ENCODE results near the gene HTR3D. TPM values are rescaled to one million over a fixed set of nuclear protein-coding genes. Genes with fewer than 3 reads are reported as not detected.

The HTR3D gene
- total and polyA plus RNA-seq, 9 of the 15 experiments (the other 6 are each of a cell fraction or from before 2014, with no cell fraction given), result not detected

- TF ChIP-seq CEBPB (tag; IDR thresholded peaks at IDR 0.05) (no peak), CHD2 (IDR thresholded peaks at IDR 0.05; ENCODE audit: low read depth, low read length) (no peak), GATAD2B (IDR thresholded peaks at IDR 0.05; ENCODE audit: borderline replicate concordance) (no peak), KHSRP (IDR thresholded peaks at IDR 0.05) (no peak), ZNF436 (CRISPR knock-in tag; IDR thresholded peaks at IDR 0.05) (no peak)
These were observed 43.2 kb upstream of the HTR3D start (continued) for GRCh38 chr3:183988216-183988790.

- no peak for TF ChIP-seq TAF9B (IDR thresholded peaks at IDR 0.05; ENCODE audit: partially characterized antibody)
- Histone ChIP-seq H4K20me1 (replicated peaks; ENCODE audit: control insufficient read depth, insufficient read depth, low read length) (no peaks in the 10 kb centered on the region), H3K9me1 (ENCODE audit: control insufficient read depth, insufficient read depth, low read length) (no peaks in the 10 kb centered on the region), H3K27ac (ENCODE audit: extremely low read depth, low read depth, low read length) (no peak overlapping the region), H3K36me3 (ENCODE audit: control insufficient read depth, insufficient read depth, low read length) (peaks cover 44% of the 10 kb centered on the region), H3K9ac (ENCODE audit: insufficient read depth in 1 of 2, low read depth in 2 of 2, low read length in 2 of 2) (no peak overlapping the region), H3K27me3 (ENCODE audit: control insufficient read depth in 2 of 2, insufficient read depth in 2 of 2, low read length in 2 of 2) (no peaks in the 10 kb centered on the region), H3K4me1 (replicated peaks in 1 of 2; ENCODE audit: control insufficient read depth in 2 of 2, insufficient read depth in 2 of 2, low read length in 2 of 2) (peaks cover 10 to 15% of the 10 kb centered on the region in 2 experiments; a peak in 4 of 5 replicates), H3K9me3 (replicated peaks; ENCODE audit: control insufficient read depth, insufficient read depth, low read depth, low read length) (no peaks in the 10 kb centered on the region), H2AFZ (ENCODE audit: low read depth, low read length) (no peak overlapping the region), H3K4me3 (no peak overlapping the region), H3K79me2 (ENCODE audit: control insufficient read depth, insufficient read depth, low read length) (0 out of 3 replicates have a peak, but pooled peaks cover 10% of the 10 kb centered on the region), H3K4me2 (ENCODE audit: insufficient read depth, low read length) (no peak overlapping the region)
- FAIRE-seq (no peak), DNase-seq (ENCODE audit: extremely low read depth in 1 of 4, low spot score in 3 of 4) (no peak), ATAC-seq (no peak)
- POLR2A ChIA-PET, result interaction anchor here (0.6 to 0.9 kb wide), 2 partner anchors 8 to 12 kb away, joined by 3 read pairs; no protein-coding TSS in a partner anchor
- intact Hi-C loops (cut with micrococcal nuclease), result no loop called here
- CTCF ChIA-PET (ENCODE audit: low intra/inter-chr PET ratio), result no interaction called here
- 87% methylated on average over 5 of the region's 5 CpGs for WGBS (ENCODE audit: insufficient coverage, low coverage, missing lambda C conversion rate)
- in situ Hi-C loops (cut with MboI), result no loop called here
- BruUV-seq (replicated peaks), result no TSS peak
These were observed 40.1 kb upstream of the HTR3D start for GRCh38 chr3:183991403-183991802.
